B cell (primary cell): Measurements from ENCODE around the gene ATG13. TPM values are rescaled to one million over a fixed set of nuclear protein-coding genes. Genes with fewer than 3 reads are reported as not detected.

Experiments used
- ATAC-seq: fragments of 200-7000 bp; cut with Tn5 transposase; one replicate; pipeline ENCODE4 v1.10.0; 2021; ENCODE audit warnings: low read depth, mild to moderate bottlenecking, moderate number of reproducible peaks, moderate library complexity
- CTCF ChIA-PET: fragments of 350-600 bp; sonication (Branson Sonifier 250); formaldehyde crosslinking; loops from one replicate; lab custom pipeline; 2021; ENCODE audit warnings: antibody characterized with exemption, inconsistent platforms; lab: Charles Lee
- POLR2A ChIA-PET: fragments of 350-600 bp; sonication (Branson Sonifier 250); formaldehyde crosslinking; loops from one replicate; lab custom pipeline; 2021; ENCODE audit warnings: antibody characterized with exemption; lab: Charles Lee
- DNase-seq: peaks from one replicate; pipeline ENCODE4 v3.0.0; 2013
- H2AFZ ChIP-seq: 2 replicates; pipeline ENCODE4 v1.6.1; 2012; ENCODE audit warnings: mild to moderate bottlenecking, low read depth, low read length; ENCODE audit not compliant: insufficient read depth, poor library complexity, severe bottlenecking
- H3K27ac ChIP-seq, 2 donors: 1 replicate in 1 of 2; 2 replicates in 1 of 2; pipeline ENCODE4 v1.5.1; 2012 to 2013; ENCODE audit warnings: low read length in 2 of 2, mild to moderate bottlenecking in 2 of 2, moderate library complexity in 1 of 2
- H3K27me3 ChIP-seq, 4 experiments: fragments of 200-600 bp in 1 of 4; sonication (generic) in 1 of 4; replicated peaks in 1 of 4; 1 replicate in 2 of 4; 2 replicates in 2 of 4; pipeline versions ENCODE4 v1.6.1 to v1.7.0; 2013 to 2016; ENCODE audit warnings: low read length in 3 of 4, mild to moderate bottlenecking in 2 of 4, mixed read lengths in 1 of 4, moderate library complexity in 1 of 4; ENCODE audit not compliant: insufficient read depth in 4 of 4, control insufficient read depth in 3 of 4; ENCODE audit errors: control extremely low read depth in 1 of 4
- H3K36me3 ChIP-seq, 2 experiments: replicated peaks in 1 of 2; 1 replicate in 1 of 2; 2 replicates in 1 of 2; pipeline versions ENCODE4 v1.6.1 to v1.7.1; 2013; ENCODE audit warnings: low read length in 1 of 2; ENCODE audit not compliant: insufficient read depth in 2 of 2, control insufficient read depth in 1 of 2; ENCODE audit errors: control extremely low read depth in 1 of 2, extremely low read depth in 1 of 2
- H3K4me1 ChIP-seq, 2 donors: fragments of 200-600 bp in 1 of 2; sonication (generic) in 1 of 2; 1 replicate in 1 of 2; 2 replicates in 1 of 2; pipeline versions ENCODE4 v1.5.1 to v1.6.1; 2013 to 2017; ENCODE audit warnings: low read length in 2 of 2; ENCODE audit not compliant: control insufficient read depth in 2 of 2, insufficient read depth in 2 of 2
- H3K4me2 ChIP-seq: replicated peaks from 2 replicates; pipeline ENCODE3; 2012; ENCODE audit warnings: mild to moderate bottlenecking, low read depth, low read length; ENCODE audit not compliant: poor library complexity, severe bottlenecking
- H3K4me3 ChIP-seq, 5 experiments: fragments of 200-600 bp in 1 of 5; sonication (generic) in 1 of 5; 1 replicate in 3 of 5; 2 replicates in 2 of 5; pipeline versions ENCODE4 v1.5.1 to v1.7.0; 2011 to 2016; ENCODE audit warnings: low read length in 4 of 5, mild to moderate bottlenecking in 4 of 5, low read depth in 2 of 5, control low read depth in 1 of 5, moderate library complexity in 1 of 5; ENCODE audit not compliant: insufficient read depth in 1 of 5; ENCODE audit errors: control extremely low read depth in 1 of 5, extremely low read depth in 1 of 5
- H3K79me2 ChIP-seq: fragments of 200-600 bp; sonication (generic); one replicate; pipeline ENCODE4 v1.6.0; 2016; ENCODE audit warnings: low read length; ENCODE audit not compliant: control insufficient read depth, insufficient read depth
- H3K9ac ChIP-seq: fragments of 200-600 bp; sonication (generic); 2 replicates; pipeline ENCODE4 v1.6.1; 2017; ENCODE audit warnings: mild to moderate bottlenecking, low read length, moderate library complexity
- H3K9me3 ChIP-seq, 3 donors: one replicate each; pipeline versions ENCODE4 v1.6.1 to v1.7.1; 2013; ENCODE audit warnings: low read length in 2 of 3; ENCODE audit not compliant: control insufficient read depth in 2 of 3, insufficient read depth in 1 of 3; ENCODE audit errors: control extremely low read depth in 1 of 3
- H4K20me1 ChIP-seq: 2 replicates; pipeline ENCODE4 v1.6.0; 2012; ENCODE audit warnings: mild to moderate bottlenecking, low read length; ENCODE audit not compliant: insufficient read depth, control insufficient read depth, poor library complexity, severe bottlenecking
- H3K27ac Mint-ChIP-seq: one replicate; pipeline ENCODE4 v1.8.0; 2021; ENCODE audit warnings: mixed read lengths
- H3K27me3 Mint-ChIP-seq: one replicate; pipeline ENCODE4 v1.8.0; 2021; ENCODE audit warnings: mixed read lengths
- H3K4me1 Mint-ChIP-seq: one replicate; pipeline ENCODE4 v1.8.0; 2021; ENCODE audit warnings: mixed read lengths
- H3K4me3 Mint-ChIP-seq: one replicate; pipeline ENCODE4 v1.8.0; 2021; ENCODE audit warnings: mixed read lengths
- H3K9me3 Mint-ChIP-seq: one replicate; pipeline ENCODE4 v1.8.0; 2022; ENCODE audit warnings: mixed read lengths; ENCODE audit not compliant: insufficient read depth
- CTCF ChIP-seq: fragments of 200-600 bp; IDR thresholded peaks from one replicate; pipeline ENCODE4 v1.8.0; 2022; ENCODE audit warnings: antibody characterized with exemption, mild to moderate bottlenecking
- EZH2 ChIP-seq: IDR thresholded peaks from 2 replicates; pipeline ENCODE4 v1.6.1; 2012; ENCODE audit warnings: borderline replicate concordance, low read depth, mild to moderate bottlenecking, moderate library complexity, low read length; ENCODE audit not compliant: insufficient read depth, poor library complexity, severe bottlenecking
- WGBS: methylation state at CpG from one replicate; pipeline ENCODE4 v1.1.5; 2013; ENCODE audit warnings: missing lambda C conversion rate; ENCODE audit not compliant: insufficient coverage; 5-methylcytosine and 5-hydroxymethylcytosine counted together
- intact Hi-C: fragments of 100-400 bp; cut with micrococcal nuclease; formaldehyde crosslinking; loops from one replicate; pipeline ENCODE4 v1.10.0; 2022
- polyA plus RNA-seq: library from polyadenylated mRNA; depleted of rRNA; stranded (reverse); fragments of >200 nt; gene quantifications from 2 replicates; pipeline ENCODE4 v1.2.3, GENCODE V29; 2012
- total RNA-seq, 2 donors: library from RNA; stranded (reverse); fragments of 120-200 nt in 1 of 2; gene quantifications; 1 replicate in 1 of 2; 2 replicates in 1 of 2; pipeline versions ENCODE4 v1.2.3 to v1.2.4, GENCODE V29; 2013 to 2022

ATG13 gene
- total and polyA plus RNA-seq, 2 donors (not counting 1 experiment from before 2014, with no cell fraction given): 48.5 to 88.8 TPM

- ChIA-PET POLR2A (no interaction called here), CTCF (interaction anchor here (0.6 kb wide), 1 partner anchor 124 kb away, joined by 3 read pairs; no protein-coding TSS in a partner anchor)
- Histone ChIP-seq H3K36me3 (peaks cover 14 to 78% of the 10 kb centered on the region in 2 experiments), H2AFZ (no peak overlapping the region), H3K4me3 (no peak overlapping the region), H3K27me3 (no peaks in the 10 kb centered on the region), H3K27ac (no peak overlapping the region), H3K4me2 (no peak overlapping the region), H3K9ac (no peak overlapping the region), H4K20me1 (no peaks in the 10 kb centered on the region), H3K4me1 (no peaks in the 10 kb centered on the region), H3K9me3 (no peaks in the 10 kb centered on the region), H3K79me2 (no peaks in the 10 kb centered on the region)
- H3K27ac Mint-ChIP-seq: no peak overlapping the region
- H3K27me3 Mint-ChIP-seq: no peaks in the 10 kb centered on the region
- ATAC-seq: no peak
- TF ChIP-seq CTCF (no peak), EZH2 (no peak)
- no peaks in the 10 kb centered on the region for H3K9me3 Mint-ChIP-seq
- no peak for DNase-seq
- intact Hi-C loops: no loop called here
- no peaks in the 10 kb centered on the region for H3K4me1 Mint-ChIP-seq
- H3K4me3 Mint-ChIP-seq: no peak overlapping the region
- no CpG with 5 or more reads among the region's 1 CpG for WGBS
Measured at GRCh38 chr11:46659908-46660307, 42.6 kb downstream of the ATG13 start.

GRCh38 chr11:46661836-46662235 is 44.5 kb downstream of the ATG13 start:
- POLR2A ChIA-PET: no interaction called here
- no peak overlapping the region for H2AFZ ChIP-seq
- Mint-ChIP-seq H3K27me3 (no peaks in the 10 kb centered on the region), H3K27ac (no peak overlapping the region), H3K4me3 (no peak overlapping the region), H3K4me1 (no peaks in the 10 kb centered on the region), H3K9me3 (no peaks in the 10 kb centered on the region)
- H3K4me3 ChIP-seq: no peak overlapping the region
- CTCF ChIA-PET: no interaction called here
- no peaks in the 10 kb centered on the region for H4K20me1 ChIP-seq
- no peak overlapping the region for H3K4me2 ChIP-seq
- ATAC-seq (no peak), DNase-seq (no peak)
- no peaks in the 10 kb centered on the region for H3K79me2 ChIP-seq
- H3K27me3 ChIP-seq: no peaks in the 10 kb centered on the region
- H3K27ac ChIP-seq: no peak overlapping the region
- no peaks in the 10 kb centered on the region for H3K9me3 ChIP-seq
- H3K36me3 ChIP-seq: peaks cover 10 to 84% of the 10 kb centered on the region in 2 experiments
- H3K4me1 ChIP-seq: no peaks in the 10 kb centered on the region
- intact Hi-C loops: no loop called here
- no peak overlapping the region for H3K9ac ChIP-seq
- TF ChIP-seq CTCF (no peak), EZH2 (no peak)
